Suppressor macrophage (primary cell): ENCODE results near the gene RHEB.
A peak's percentile ranks its signal among the peaks of the same experiment; 100 is the strongest.

ENCODE experiments used
- DNase-seq, 4 experiments: peaks; one replicate each; pipeline ENCODE4 v3.0.0-alpha.2; 2020 to 2022

RHEB gene

GRCh38 chr7:151447901-151448260, 71.8 kb downstream of the RHEB start:
- no peak for DNase-seq

GRCh38 chr7:151447312-151447711, 72.4 kb downstream of the RHEB start:
- DNase-seq: no peak

- no peak for DNase-seq
These were observed 73.3 kb downstream of the RHEB start for GRCh38 chr7:151446412-151446811.

GRCh38 chr7:151444632-151445031, 75.1 kb downstream of the RHEB start:
- no peak for DNase-seq

GRCh38 chr7:151442776-151443496, 76.8 kb downstream of the RHEB start:
- no peak for DNase-seq

GRCh38 chr7:151440799-151441445, 78.8 kb downstream of the RHEB start:
- no peak for DNase-seq

GRCh38 chr7:151439855-151440798, 79.6 kb downstream of the RHEB start, which contains the start of gene CRYGN:
TSS of gene CRYGN (minus strand) at chr7:151440141. CDS start at chr7:151439917, 224 bp downstream.
- no peak for DNase-seq

- DNase-seq: no peak
These were observed 80.7 kb downstream of the RHEB start for GRCh38 chr7:151438864-151439601.

- DNase-seq: no peak
These were observed 81.7 kb downstream of the RHEB start for GRCh38 chr7:151437866-151438516.

GRCh38 chr7:151437159-151437553, 82.5 kb downstream of the RHEB start:
- no peak for DNase-seq

- DNase-seq: no peak
These were observed 83.1 kb downstream of the RHEB start for GRCh38 chr7:151436446-151437158.

GRCh38 chr7:151435971-151436370, 83.7 kb downstream of the RHEB start:
- DNase-seq: no peak

- DNase-seq: no peak
These were observed 84.4 kb downstream of the RHEB start for GRCh38 chr7:151435103-151435916.

GRCh38 chr7:151434549-151434948, 85.1 kb downstream of the RHEB start:
- no peak for DNase-seq

GRCh38 chr7:151433721-151434400, 85.8 kb downstream of the RHEB start:
- DNase-seq: no peak

- DNase-seq: peak in 1 of 4 experiments; percentile 26
These were observed 86.8 kb downstream of the RHEB start for GRCh38 chr7:151432658-151433521.

GRCh38 chr7:151431768-151432311, 87.9 kb downstream of the RHEB start:
- DNase-seq: no peak

GRCh38 chr7:151431281-151431767, 88.4 kb downstream of the RHEB start:
- no peak for DNase-seq
